Keratinocyte (primary cell): ENCODE data around the gene CEP164. TPM values are rescaled to one million over a fixed set of nuclear protein-coding genes. Genes with fewer than 3 reads are reported as not detected.

Source experiments
- DNase-seq: peaks from one replicate; pipeline ENCODE4 v3.0.0-alpha.2; 2011; ENCODE audit warnings: low read depth, missing footprints, low spot score
- FAIRE-seq: peaks from 2 replicates; lab custom pipeline; 2011; peaks lifted over from hg19 to GRCh38; lab: Jason Lieb, UNC
- H2AFZ ChIP-seq: 2 replicates; pipeline ENCODE4 v1.6.0; 2012; ENCODE audit warnings: low read length, control low read depth, inconsistent platforms; ENCODE audit not compliant: control insufficient read depth
- H3K27ac ChIP-seq: 2 replicates; pipeline ENCODE4 v1.5.1; 2011; ENCODE audit warnings: low read length; ENCODE audit not compliant: control insufficient read depth, insufficient read depth
- H3K27me3 ChIP-seq: 3 replicates; pipeline ENCODE4 v1.6.0; 2011; ENCODE audit warnings: low read length; ENCODE audit not compliant: control insufficient read depth, insufficient read depth; ENCODE audit errors: extremely low read depth
- H3K36me3 ChIP-seq, 2 experiments: 2 replicates in 1 of 2; 3 replicates in 1 of 2; pipeline ENCODE4 v1.5.1; 2011; ENCODE audit warnings: low read length in 2 of 2, mild to moderate bottlenecking in 1 of 2; ENCODE audit not compliant: control insufficient read depth in 2 of 2, insufficient read depth in 2 of 2; ENCODE audit errors: extremely low read depth in 1 of 2
- H3K4me1 ChIP-seq: 3 replicates; pipeline ENCODE4 v1.5.1; 2011; ENCODE audit warnings: low read length; ENCODE audit not compliant: control insufficient read depth, insufficient read depth; ENCODE audit errors: extremely low read depth
- H3K4me2 ChIP-seq: 3 replicates; pipeline ENCODE4 v1.6.0; 2011; ENCODE audit warnings: low read depth, low read length; ENCODE audit not compliant: control insufficient read depth, insufficient read depth; ENCODE audit errors: extremely low read depth
- H3K4me3 ChIP-seq, 3 experiments: fragments of 200-600 bp in 1 of 3; sonication (generic) in 1 of 3; 2 replicates in 2 of 3; 3 replicates in 1 of 3; pipeline ENCODE4 v1.5.1; 2011 to 2016; ENCODE audit warnings: low read length in 3 of 3, mild to moderate bottlenecking in 3 of 3, control low read depth in 2 of 3, inconsistent platforms in 1 of 3, low read depth in 1 of 3, mixed read lengths in 1 of 3, mixed run types in 1 of 3, moderate library complexity in 1 of 3; ENCODE audit not compliant: control insufficient read depth in 2 of 3, insufficient read depth in 2 of 3; ENCODE audit errors: extremely low read depth in 1 of 3
- H3K79me2 ChIP-seq: 2 replicates; pipeline ENCODE4 v1.6.0; 2012; ENCODE audit warnings: low read length; ENCODE audit not compliant: control insufficient read depth, insufficient read depth
- H3K9ac ChIP-seq: 3 replicates; pipeline ENCODE4 v1.6.0; 2011; ENCODE audit warnings: low read length; ENCODE audit not compliant: control insufficient read depth, insufficient read depth; ENCODE audit errors: extremely low read depth
- H3K9me1 ChIP-seq: 3 replicates; pipeline ENCODE4 v1.6.0; 2011; ENCODE audit warnings: low read length; ENCODE audit not compliant: control insufficient read depth, insufficient read depth; ENCODE audit errors: extremely low read depth
- H3K9me3 ChIP-seq: 2 replicates; pipeline ENCODE4 v1.5.1; 2012; ENCODE audit warnings: low read depth, low read length; ENCODE audit not compliant: control insufficient read depth
- H4K20me1 ChIP-seq: 3 replicates; pipeline ENCODE4 v1.6.0; 2011; ENCODE audit warnings: low read length; ENCODE audit not compliant: control insufficient read depth, insufficient read depth; ENCODE audit errors: extremely low read depth
- CTCF ChIP-seq, 3 experiments: IDR thresholded peaks in 1 of 3; conservative IDR thresholded peaks in 1 of 3; optimal IDR thresholded peaks in 1 of 3; 2 replicates in 2 of 3; 3 replicates in 1 of 3; pipeline versions ENCODE3 to v1.5.1; 2011; ENCODE audit warnings: low read length in 3 of 3, mild to moderate bottlenecking in 3 of 3, moderate library complexity in 2 of 3, control low read depth in 1 of 3, inconsistent platforms in 1 of 3; ENCODE audit not compliant: insufficient read depth in 2 of 3; ENCODE audit errors: extremely low read depth in 1 of 3
- EZH2 ChIP-seq: IDR thresholded peaks from one replicate; pipeline ENCODE4 v1.6.1; 2012; ENCODE audit warnings: inconsistent platforms, mild to moderate bottlenecking, low read length, moderate library complexity
- dilution Hi-C: fragments of 300-500 bp; cut with MboI; formaldehyde crosslinking; loops from one replicate; pipeline ENCODE4 v1.7.0; 2020; ENCODE audit warnings: low sequenced_read_pairs; ENCODE audit not compliant: extremely low pct_ligation_motif_present
- polyA plus RNA-seq, 5 experiments: library from polyadenylated mRNA; depleted of rRNA in 3 of 5; stranded (reverse) in 3 of 5; stranded (forward) in 1 of 5; unstranded in 1 of 5; fragments of >200 nt; gene quantifications; 1 replicate in 1 of 5; 2 replicates in 3 of 5; 3 replicates in 1 of 5; pipeline versions ENCODE4 v1.2.1 to v1.2.3, GENCODE V29; 2011 to 2012; ENCODE audit warnings: missing spikeins in 2 of 5, low read depth in 1 of 5, low replicate concordance in 1 of 5

The CEP164 gene
- polyA plus RNA-seq, 1 donor (not counting 4 experiments of a cell fraction or from before 2014, with no cell fraction given), result 15.1 TPM

- no peak for DNase-seq
- no peak for FAIRE-seq
- no peaks in the 10 kb centered on the region for H3K9me1 ChIP-seq
- no peaks in the 10 kb centered on the region for H4K20me1 ChIP-seq
- H3K4me1 ChIP-seq, result peaks cover 23% of the 10 kb centered on the region
- H3K9ac ChIP-seq, result no peak overlapping the region
- dilution Hi-C loops, result no loop called here
- H3K4me3 ChIP-seq, result no peak overlapping the region
- no peaks in the 10 kb centered on the region for H3K27me3 ChIP-seq
- no peak overlapping the region for H3K4me2 ChIP-seq
- TF ChIP-seq EZH2, result no peak
- no peak for TF ChIP-seq CTCF (optimal IDR thresholded peaks at IDR 0.05 in 1 of 3, IDR thresholded peaks at IDR 0.05 in 1 of 3, conservative IDR thresholded peaks at IDR 0.05 in 1 of 3; ENCODE audit: extremely low read depth in 1 of 3, insufficient read depth in 2 of 3, low read length in 3 of 3)
- H3K27ac ChIP-seq, result no peak overlapping the region
- H3K79me2 ChIP-seq, result no peaks in the 10 kb centered on the region
- no peak overlapping the region for H2AFZ ChIP-seq
- no peaks in the 10 kb centered on the region for H3K9me3 ChIP-seq
- peaks cover 22 to 24% of the 10 kb centered on the region in 2 experiments for H3K36me3 ChIP-seq
Observed at GRCh38 chr11:117382746-117383145, 55.1 kb downstream of the CEP164 start.

- peak; percentile 59 for DNase-seq
- H3K9ac ChIP-seq, result no peak overlapping the region
- no peak overlapping the region for H3K4me2 ChIP-seq
- no peaks in the 10 kb centered on the region for H3K27me3 ChIP-seq
- no peak overlapping the region for H2AFZ ChIP-seq
- no peaks in the 10 kb centered on the region for H3K79me2 ChIP-seq
- TF ChIP-seq EZH2, result no peak
- TF ChIP-seq CTCF (optimal IDR thresholded peaks at IDR 0.05 in 1 of 3, IDR thresholded peaks at IDR 0.05 in 1 of 3, conservative IDR thresholded peaks at IDR 0.05 in 1 of 3; ENCODE audit: extremely low read depth in 1 of 3, insufficient read depth in 2 of 3, low read length in 3 of 3), result no peak
- H3K4me3 ChIP-seq, result no peak overlapping the region
- no peaks in the 10 kb centered on the region for H4K20me1 ChIP-seq
- H3K36me3 ChIP-seq, result peaks cover 21 to 22% of the 10 kb centered on the region in 2 experiments
- H3K9me1 ChIP-seq, result no peaks in the 10 kb centered on the region
- peaks cover 20% of the 10 kb centered on the region for H3K4me1 ChIP-seq
- no peaks in the 10 kb centered on the region for H3K9me3 ChIP-seq
- FAIRE-seq, result peak; percentile 97
- peak overlapping the region; percentile 22 for H3K27ac ChIP-seq
- dilution Hi-C loops, result no loop called here
Observed at GRCh38 chr11:117384045-117384444, 56.4 kb downstream of the CEP164 start.
